Tibial nerve (tissue), 4 donors: ENCODE measurements around the gene PRPH2. TPM values are rescaled to one million over a fixed set of nuclear protein-coding genes. Genes with fewer than 3 reads are reported as not detected.
A peak's percentile ranks its signal among the peaks of the same experiment; 100 is the strongest.
"Not testable (repeated sequence)": the region's sequence is repeated elsewhere in the genome, so short reads cannot be mapped to it uniquely, and the experiment has no call there.

Source experiments
- DNase-seq, 2 donors: peaks; one replicate each; pipeline ENCODE4 v3.0.0-alpha.2; 2019; ENCODE audit warnings: low spot score in 2 of 2
- H3K27ac ChIP-seq, 4 donors: fragments of 200-600 bp; sonication (generic) in 3 of 4; one replicate each; pipeline ENCODE4 v1.5.1; 2017 to 2019; ENCODE audit warnings: mild to moderate bottlenecking in 1 of 4
- H3K27me3 ChIP-seq, 2 donors: fragments of 200-600 bp; sonication (generic) in 1 of 2; one replicate each; pipeline versions ENCODE4 v1.5.1 to v1.6.0; 2017 to 2019
- H3K36me3 ChIP-seq, 3 donors: fragments of 200-600 bp; sonication (generic); one replicate each; pipeline ENCODE4 v1.5.1; 2018 to 2019
- H3K4me1 ChIP-seq, 4 donors: fragments of 200-600 bp; sonication (generic) in 3 of 4; one replicate each; pipeline ENCODE4 v1.5.1; 2017 to 2019
- H3K4me3 ChIP-seq, 4 donors: fragments of 200-600 bp; sonication (generic) in 3 of 4; one replicate each; pipeline ENCODE4 v1.5.1; 2017 to 2019; ENCODE audit warnings: mild to moderate bottlenecking in 1 of 4, moderate library complexity in 1 of 4
- H3K9me3 ChIP-seq, 4 donors: fragments of 200-600 bp; sonication (generic) in 3 of 4; one replicate each; pipeline ENCODE4 v1.5.1; 2017 to 2019
- CTCF ChIP-seq, 5 experiments: fragments of 200-600 bp in 3 of 5; fragments of 450-650 bp in 2 of 5; sonication (generic) in 3 of 5; IDR thresholded peaks; one replicate each; pipeline ENCODE4 v1.5.1; 2016 to 2019; ENCODE audit warnings: antibody characterized with exemption in 5 of 5, mild to moderate bottlenecking in 3 of 5, moderate library complexity in 2 of 5
- EP300 ChIP-seq, 2 donors: sonication (generic); formaldehyde crosslinking; IDR thresholded peaks; one replicate each; pipeline ENCODE4 v1.6.1; 2017; ENCODE audit warnings: antibody characterized with exemption in 2 of 2, mild to moderate bottlenecking in 1 of 2
- POLR2A ChIP-seq, 2 donors: fragments of 450-650 bp; IDR thresholded peaks; one replicate each; pipeline ENCODE4 v1.6.1; 2017; ENCODE audit warnings: antibody characterized with exemption in 2 of 2, mild to moderate bottlenecking in 2 of 2, moderate library complexity in 2 of 2
- WGBS, 2 donors: methylation state at CpG; one replicate each; pipeline ENCODE4 v1.1.5; 2018; 5-methylcytosine and 5-hydroxymethylcytosine counted together
- total RNA-seq, 4 donors: library from RNA; depleted of rRNA; stranded (reverse); fragments of >200 nt; gene quantifications; one replicate each; pipeline ENCODE4 v1.1.0, GENCODE V29; 2016

PRPH2 gene
- total RNA-seq, 4 donors from 2014 or later = 0.22 to 1.5 (median 1.2) TPM; not detected in 1

DNA sequence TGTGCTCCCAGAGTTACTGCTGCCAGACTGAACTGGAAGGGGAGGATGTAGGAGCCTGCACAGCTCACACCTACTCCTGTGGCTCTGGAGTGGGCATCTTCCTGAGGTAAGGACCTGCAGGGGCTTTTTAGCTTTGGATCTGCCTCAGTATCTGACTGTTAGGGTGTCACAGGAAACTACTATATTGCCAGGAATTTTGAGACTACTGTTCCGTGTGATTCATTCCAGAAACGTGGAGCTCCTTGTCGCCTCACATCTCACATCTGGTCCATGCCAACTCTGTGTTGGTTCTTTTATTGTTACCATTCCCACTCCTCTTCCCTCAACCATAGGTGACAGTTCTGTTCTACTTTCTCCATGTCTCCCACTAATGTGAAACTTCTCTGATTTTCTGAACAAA is 34.1 kb downstream of the PRPH2 start:
- no peak for TF ChIP-seq POLR2A (IDR thresholded peaks at IDR 0.05)
- no peak for TF ChIP-seq CTCF (IDR thresholded peaks at IDR 0.05)
- TF ChIP-seq EP300 (IDR thresholded peaks at IDR 0.05) = no peak
- Histone ChIP-seq H3K4me3 (no peak overlapping the region), H3K27me3 (no peaks in the 10 kb centered on the region), H3K4me1 (peaks cover 0 to 18% (median 0%) of the 10 kb centered on the region in 4 donors), H3K27ac (no peak overlapping the region), H3K9me3 (no peaks in the 10 kb centered on the region), H3K36me3 (peaks cover 0 to 97% (median 31%) of the 10 kb centered on the region in 3 donors)
- WGBS, 2 donors = 80 to 85% methylated on average over 3 of the region's 3 CpGs
- DNase-seq = no peak

DNA sequence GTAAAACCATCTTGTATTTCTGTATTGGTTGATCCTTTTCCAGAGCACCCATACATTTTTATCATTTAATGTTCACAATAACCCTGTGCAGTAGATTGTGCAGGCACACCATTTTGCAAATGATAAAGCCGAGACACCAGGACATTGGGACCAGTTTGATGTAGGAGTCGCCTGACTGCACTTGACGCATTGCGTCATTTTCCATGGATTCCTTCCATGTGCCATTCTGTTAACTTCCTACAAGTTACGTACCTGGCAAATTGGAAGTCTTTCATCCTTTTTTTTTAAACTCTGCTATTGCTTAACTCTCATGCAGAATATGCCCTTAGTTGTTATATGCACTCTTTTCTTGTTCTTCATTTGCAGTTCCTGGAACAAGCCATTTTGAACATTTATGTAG is 43.0 kb downstream of the PRPH2 start:
- TF ChIP-seq EP300 (IDR thresholded peaks at IDR 0.05) = no peak
- Histone ChIP-seq H3K4me3 (no peak overlapping the region), H3K36me3 (peaks cover 11 to 99% (median 23%) of the 10 kb centered on the region in 3 donors), H3K4me1 (no peaks in the 10 kb centered on the region), H3K27me3 (no peaks in the 10 kb centered on the region), H3K27ac (no peak overlapping the region), H3K9me3 (no peaks in the 10 kb centered on the region)
- 91 to 98% methylated on average over 5 of the region's 5 CpGs for WGBS, 2 donors
- DNase-seq = no peak

GRCh38 chr6:42674780-42675179 is 47.6 kb downstream of the PRPH2 start:
- no peaks in the 10 kb centered on the region for H3K27me3 ChIP-seq
- 89 to 90% methylated on average over 3 of the region's 3 CpGs for WGBS, 2 donors
- no peaks in the 10 kb centered on the region for H3K9me3 ChIP-seq
- peaks cover 13 to 99% (median 24%) of the 10 kb centered on the region in 3 donors for H3K36me3 ChIP-seq
- DNase-seq = no peak
- H3K4me1 ChIP-seq = no peaks in the 10 kb centered on the region
- no peak for TF ChIP-seq EP300 (IDR thresholded peaks at IDR 0.05)
- no peak for TF ChIP-seq CTCF (IDR thresholded peaks at IDR 0.05)
- TF ChIP-seq POLR2A (IDR thresholded peaks at IDR 0.05) = no peak
- H3K27ac ChIP-seq = no peak overlapping the region
- no peak overlapping the region for H3K4me3 ChIP-seq

DNA sequence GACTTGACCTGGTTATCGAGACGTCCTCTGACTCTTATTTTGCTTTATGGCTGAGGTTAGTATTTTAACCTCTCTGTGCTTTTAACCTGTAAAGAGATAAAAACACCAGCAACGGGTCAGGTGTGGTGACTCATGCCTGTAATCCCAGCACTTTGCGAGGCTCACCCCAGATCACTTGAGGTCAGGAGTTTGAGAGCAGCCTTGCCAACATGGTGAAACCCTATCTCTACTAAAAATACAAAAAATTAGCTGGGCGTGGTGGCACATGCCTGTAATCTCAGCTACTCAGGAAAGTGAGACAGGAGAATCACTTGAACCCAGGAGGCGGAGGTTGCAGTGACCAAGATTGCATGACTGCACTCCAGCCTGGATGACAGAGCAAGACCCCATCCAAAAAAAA is 48.0 kb downstream of the PRPH2 start:
- not testable (repeated sequence) for H3K27ac ChIP-seq, DNase-seq, H3K27me3 ChIP-seq, H3K4me1 ChIP-seq, H3K4me3 ChIP-seq, H3K9me3 ChIP-seq
- H3K36me3 ChIP-seq = peaks cover 13 to 98% (median 25%) of the 10 kb centered on the region in 3 donors
- WGBS, 2 donors = 87 to 89% methylated on average over 6 of the region's 6 CpGs

DNA sequence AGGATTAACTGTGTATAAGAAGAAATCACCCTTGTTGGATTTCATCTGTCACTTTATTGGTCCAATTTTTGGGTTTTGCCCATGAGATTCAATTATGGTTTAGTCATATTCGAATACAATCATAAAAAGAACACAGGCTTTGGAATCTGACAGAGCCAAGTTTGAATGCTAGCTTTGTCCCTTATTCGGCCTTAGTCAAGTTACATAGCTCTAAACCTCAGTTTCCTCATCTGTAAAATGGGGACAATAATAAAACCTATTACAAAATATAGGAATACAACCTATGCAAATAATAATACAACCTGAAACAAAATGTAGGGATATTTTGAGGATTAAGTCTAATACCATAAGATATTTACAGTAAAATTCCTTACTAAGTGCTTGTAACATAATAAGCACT is 57.7 kb downstream of the PRPH2 start:
- Histone ChIP-seq H3K9me3 (no peaks in the 10 kb centered on the region), H3K4me3 (no peak overlapping the region), H3K27me3 (no peaks in the 10 kb centered on the region), H3K27ac (no peak overlapping the region), H3K36me3 (peaks cover 0 to 80% (median 26%) of the 10 kb centered on the region in 3 donors), H3K4me1 (peaks cover 0 to 5% (median 0%) of the 10 kb centered on the region in 4 donors)
- no peak for DNase-seq
- 93 to 96% methylated on average over 2 of the region's 2 CpGs for WGBS, 2 donors
- TF ChIP-seq CTCF (IDR thresholded peaks at IDR 0.05) (no peak), POLR2A (IDR thresholded peaks at IDR 0.05) (no peak), EP300 (IDR thresholded peaks at IDR 0.05) (no peak)

- H3K4me1 ChIP-seq = peaks cover 0 to 5% (median 0%) of the 10 kb centered on the region in 4 donors
- H3K4me3 ChIP-seq = no peak overlapping the region
- DNase-seq = peak; percentile 71 to 90
- 1 to 2% methylated on average over 5 of the region's 5 CpGs for WGBS, 2 donors
- no peaks in the 10 kb centered on the region for H3K9me3 ChIP-seq
- TF ChIP-seq CTCF (IDR thresholded peaks at IDR 0.05) (peak; percentile 79 to 87 (median 82)), EP300 (IDR thresholded peaks at IDR 0.05) (peak in 1 of 2 donors; percentile 15), POLR2A (IDR thresholded peaks at IDR 0.05) (no peak)
- H3K27ac ChIP-seq = peak overlapping the region in 1 of 4 donors; percentile 22
- H3K36me3 ChIP-seq = peaks cover 0 to 83% (median 11%) of the 10 kb centered on the region in 3 donors
- no peaks in the 10 kb centered on the region for H3K27me3 ChIP-seq
These were observed 60.8 kb downstream of the PRPH2 start for GRCh38 chr6:42661540-42662153.
